Esophagus squamous epithelium (tissue), 4 donors: ENCODE measurements around the gene KCNQ1.

Experiments used
- POLR2A ChIP-seq, 4 donors: fragments of 450-650 bp; IDR thresholded peaks; one replicate each; pipeline ENCODE4 v1.6.1; 2017; ENCODE audit warnings: antibody characterized with exemption in 4 of 4, mild to moderate bottlenecking in 4 of 4, moderate library complexity in 3 of 4
- TF ChIP-seq, protein P1 (sequence below), 6 experiments: fragments of 450-650 bp in 4 of 6; fragments of 200-600 bp in 2 of 6; sonication (generic) in 2 of 6; IDR thresholded peaks; one replicate each; pipeline ENCODE4 v1.5.1; 2016 to 2019; ENCODE audit warnings: antibody characterized with exemption in 6 of 6, mild to moderate bottlenecking in 4 of 6, moderate library complexity in 4 of 6

DNA sequence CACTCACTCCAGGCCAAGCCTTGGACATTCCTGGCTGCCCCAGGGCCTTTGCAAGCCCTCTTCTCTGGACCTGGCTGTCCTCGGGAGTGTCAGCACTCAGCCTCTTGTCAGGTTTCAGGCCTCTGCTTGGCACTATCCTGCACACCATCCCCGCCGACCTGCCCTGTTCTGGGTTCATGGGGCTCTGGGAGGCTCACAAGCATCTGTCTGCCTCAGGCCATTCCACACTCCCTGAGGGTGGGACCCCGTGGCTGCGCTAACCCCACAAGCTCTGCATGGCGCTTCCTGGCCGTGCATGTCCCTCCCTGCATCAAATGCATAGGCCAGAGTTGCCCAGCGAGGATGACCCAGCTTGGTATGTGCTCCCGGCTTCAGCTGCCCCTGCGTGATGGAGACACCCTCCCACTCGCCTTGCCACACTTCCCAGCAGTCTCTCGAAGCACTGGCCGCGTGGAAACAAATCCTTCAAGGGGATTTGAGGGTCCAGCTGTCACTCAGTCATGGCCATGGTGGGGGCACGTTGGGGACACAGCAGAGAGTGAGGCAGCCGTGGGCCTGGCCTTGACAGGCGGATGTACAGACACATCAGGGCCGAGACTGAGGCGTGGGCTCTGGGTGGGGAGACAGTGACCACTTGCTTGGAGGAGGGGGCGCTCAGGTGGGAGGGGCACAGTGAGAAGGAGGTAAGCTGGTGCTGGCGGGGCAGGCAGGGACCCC, 87.3 kb downstream of the KCNQ1 start:
- TF ChIP-seq, protein P1, sequence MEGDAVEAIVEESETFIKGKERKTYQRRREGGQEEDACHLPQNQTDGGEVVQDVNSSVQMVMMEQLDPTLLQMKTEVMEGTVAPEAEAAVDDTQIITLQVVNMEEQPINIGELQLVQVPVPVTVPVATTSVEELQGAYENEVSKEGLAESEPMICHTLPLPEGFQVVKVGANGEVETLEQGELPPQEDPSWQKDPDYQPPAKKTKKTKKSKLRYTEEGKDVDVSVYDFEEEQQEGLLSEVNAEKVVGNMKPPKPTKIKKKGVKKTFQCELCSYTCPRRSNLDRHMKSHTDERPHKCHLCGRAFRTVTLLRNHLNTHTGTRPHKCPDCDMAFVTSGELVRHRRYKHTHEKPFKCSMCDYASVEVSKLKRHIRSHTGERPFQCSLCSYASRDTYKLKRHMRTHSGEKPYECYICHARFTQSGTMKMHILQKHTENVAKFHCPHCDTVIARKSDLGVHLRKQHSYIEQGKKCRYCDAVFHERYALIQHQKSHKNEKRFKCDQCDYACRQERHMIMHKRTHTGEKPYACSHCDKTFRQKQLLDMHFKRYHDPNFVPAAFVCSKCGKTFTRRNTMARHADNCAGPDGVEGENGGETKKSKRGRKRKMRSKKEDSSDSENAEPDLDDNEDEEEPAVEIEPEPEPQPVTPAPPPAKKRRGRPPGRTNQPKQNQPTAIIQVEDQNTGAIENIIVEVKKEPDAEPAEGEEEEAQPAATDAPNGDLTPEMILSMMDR (IDR thresholded peaks at IDR 0.05), result no peak
- TF ChIP-seq POLR2A (IDR thresholded peaks at IDR 0.05), result no peak
